GM12873 (cell line): ENCODE results near the gene IFNAR2.

Source experiments
- TF ChIP-seq, protein P1 (sequence below): IDR thresholded peaks from 2 replicates; pipeline ENCODE4 v1.5.1; 2012; ENCODE audit warnings: low read depth, mild to moderate bottlenecking, moderate library complexity, low read length, control low read depth; ENCODE audit not compliant: insufficient read depth; ENCODE audit errors: missing control alignments

The IFNAR2 gene

GRCh38 chr21:33246963-33247362 lies 17.2 kb downstream of the IFNAR2 start:
- TF ChIP-seq, protein P1, sequence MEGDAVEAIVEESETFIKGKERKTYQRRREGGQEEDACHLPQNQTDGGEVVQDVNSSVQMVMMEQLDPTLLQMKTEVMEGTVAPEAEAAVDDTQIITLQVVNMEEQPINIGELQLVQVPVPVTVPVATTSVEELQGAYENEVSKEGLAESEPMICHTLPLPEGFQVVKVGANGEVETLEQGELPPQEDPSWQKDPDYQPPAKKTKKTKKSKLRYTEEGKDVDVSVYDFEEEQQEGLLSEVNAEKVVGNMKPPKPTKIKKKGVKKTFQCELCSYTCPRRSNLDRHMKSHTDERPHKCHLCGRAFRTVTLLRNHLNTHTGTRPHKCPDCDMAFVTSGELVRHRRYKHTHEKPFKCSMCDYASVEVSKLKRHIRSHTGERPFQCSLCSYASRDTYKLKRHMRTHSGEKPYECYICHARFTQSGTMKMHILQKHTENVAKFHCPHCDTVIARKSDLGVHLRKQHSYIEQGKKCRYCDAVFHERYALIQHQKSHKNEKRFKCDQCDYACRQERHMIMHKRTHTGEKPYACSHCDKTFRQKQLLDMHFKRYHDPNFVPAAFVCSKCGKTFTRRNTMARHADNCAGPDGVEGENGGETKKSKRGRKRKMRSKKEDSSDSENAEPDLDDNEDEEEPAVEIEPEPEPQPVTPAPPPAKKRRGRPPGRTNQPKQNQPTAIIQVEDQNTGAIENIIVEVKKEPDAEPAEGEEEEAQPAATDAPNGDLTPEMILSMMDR = no peak

DNA sequence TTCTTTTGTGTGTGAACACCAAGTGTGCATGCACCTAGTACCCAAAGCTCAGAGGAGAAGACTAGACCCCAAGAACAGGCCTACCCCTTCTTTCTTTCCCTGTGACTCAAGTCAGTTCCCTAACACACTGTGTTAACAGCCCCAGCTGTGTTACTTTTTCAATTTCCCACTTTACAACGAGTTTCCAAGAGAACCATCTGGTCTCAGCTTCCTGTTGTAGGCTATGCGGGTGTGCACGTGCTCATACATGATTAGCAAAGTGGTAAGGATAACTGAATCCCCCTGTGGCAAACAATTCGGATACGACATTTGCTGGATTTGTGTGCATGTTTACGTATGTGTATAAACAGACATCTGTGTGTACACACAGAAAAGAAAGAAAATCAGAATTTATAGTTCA lies 17.9 kb downstream of the IFNAR2 start:
- TF ChIP-seq, protein P1 = no peak

DNA sequence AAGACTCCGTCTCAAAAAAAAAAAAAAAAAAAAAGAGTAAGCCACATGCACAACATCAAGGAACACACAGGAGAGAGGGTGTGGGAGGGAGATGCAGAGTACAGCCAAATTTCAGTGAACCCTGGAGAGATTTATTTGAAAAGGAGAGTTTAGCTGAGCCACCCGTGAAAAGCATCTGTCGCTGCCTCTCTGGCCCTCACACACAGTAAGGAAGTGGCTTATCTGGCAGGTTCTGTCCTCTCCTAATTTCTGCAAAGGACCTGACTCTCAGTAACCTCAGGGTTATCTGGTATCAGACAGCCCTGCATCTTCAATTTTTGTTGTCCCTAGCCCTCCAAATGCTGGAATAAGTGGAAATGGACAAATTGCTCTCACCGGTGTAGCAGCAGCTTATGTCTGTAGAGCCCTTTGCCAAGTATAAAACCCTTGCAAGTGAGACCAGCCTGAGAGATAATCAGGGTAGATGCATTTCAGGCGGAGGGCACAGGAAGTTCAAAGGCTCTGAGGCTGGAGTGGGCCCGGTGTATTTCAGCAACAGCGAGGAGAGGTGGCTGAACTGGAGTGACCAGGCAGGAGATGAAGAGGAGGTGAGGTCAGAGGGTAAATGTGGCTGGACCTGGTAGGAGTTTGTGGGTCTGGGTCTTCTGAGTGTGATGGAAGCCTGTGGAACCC lies 19.7 kb downstream of the IFNAR2 start:
- TF ChIP-seq, protein P1 = no peak

GRCh38 chr21:33251119-33251518 lies 21.4 kb downstream of the IFNAR2 start:
- TF ChIP-seq, protein P1 = no peak

- TF ChIP-seq, protein P1 = no peak
Measured at GRCh38 chr21:33254766-33255165, 25.0 kb downstream of the IFNAR2 start.

DNA sequence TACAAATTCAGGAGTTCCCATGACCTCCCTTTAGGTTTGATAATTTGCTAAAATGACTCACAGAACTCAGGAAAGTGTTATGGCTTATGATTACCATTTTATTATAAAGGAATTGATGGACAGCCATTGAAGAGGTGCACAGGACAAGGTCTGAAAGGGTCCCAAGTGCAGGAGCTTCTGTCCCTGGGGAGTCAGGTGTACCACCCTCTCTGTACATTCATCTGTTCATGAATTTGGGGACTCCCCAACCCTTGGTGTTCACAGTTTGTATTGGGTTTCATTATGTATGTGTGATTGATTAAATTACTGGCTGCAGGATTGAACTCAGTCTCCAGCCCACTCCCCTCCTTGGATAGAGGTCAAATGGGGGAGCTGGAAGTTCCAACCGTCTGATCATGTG lies 25.7 kb downstream of the IFNAR2 start:
- TF ChIP-seq, protein P1 = no peak

DNA sequence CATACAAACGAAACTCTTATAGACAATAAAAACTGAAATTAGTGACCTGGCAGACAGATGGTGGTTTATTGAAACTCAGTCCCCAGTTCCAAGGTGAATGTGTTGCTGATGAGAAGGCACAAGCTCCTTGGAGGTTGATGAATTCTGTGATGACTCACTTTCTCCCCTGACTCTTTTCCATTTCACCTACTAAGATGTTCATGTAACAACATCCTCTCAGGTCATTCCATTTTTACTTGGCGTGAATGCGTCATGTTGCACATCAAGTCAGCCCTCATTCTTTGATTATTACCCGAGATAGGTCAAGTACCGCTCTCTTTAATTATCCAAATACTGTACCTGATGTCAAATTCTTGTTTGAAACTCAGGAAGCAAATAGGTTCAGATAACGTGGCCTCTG lies 26.3 kb downstream of the IFNAR2 start:
- TF ChIP-seq, protein P1 = no peak
